ENCODE results near the gene FARSA.
"Not testable (repeated sequence)": the region's sequence is repeated elsewhere in the genome, so short reads cannot be mapped to it uniquely, and the experiment has no call there.

The FARSA gene

GRCh38 chr19:12893582-12893981 is 39.9 kb downstream of the FARSA start:
- Mint-ChIP-seq H3K27ac (no peak overlapping the region), H3K9me3 (no peaks in the 10 kb centered on the region), H3K36me3 (ENCODE audit: low read depth) (peaks cover 26% of the 10 kb centered on the region), H3K27me3 (no peaks in the 10 kb centered on the region), H3K4me3 (no peak overlapping the region), H3K4me1 (ENCODE audit: low read depth) (peaks cover 25% of the 10 kb centered on the region)

- Mint-ChIP-seq H3K4me3 (peak overlapping the region; percentile 99), H3K27ac (peak overlapping the region; percentile 95), H3K36me3 (ENCODE audit: low read depth) (peaks cover 21% of the 10 kb centered on the region), H3K27me3 (no peaks in the 10 kb centered on the region), H3K4me1 (ENCODE audit: low read depth) (peaks cover 25% of the 10 kb centered on the region), H3K9me3 (no peaks in the 10 kb centered on the region)
These were observed 41.9 kb downstream of the FARSA start for GRCh38 chr19:12891553-12892021.

GRCh38 chr19:12890787-12891552 is 42.5 kb downstream of the FARSA start, which contains the start of gene GCDH:
Gene GCDH (plus strand): TSS chr19:12891160. CDS start chr19:12891305, 145 bp downstream.
- no peaks in the 10 kb centered on the region for H3K9me3 Mint-ChIP-seq

GRCh38 chr19:12890299-12890786 is 43.2 kb downstream of the FARSA start:
- Mint-ChIP-seq H3K27ac (peak overlapping the region; percentile 95), H3K4me1 (ENCODE audit: low read depth) (peaks cover 26% of the 10 kb centered on the region), H3K36me3 (ENCODE audit: low read depth) (peaks cover 21% of the 10 kb centered on the region), H3K4me3 (peak overlapping the region; percentile 99)
- H3K9me3 Mint-ChIP-seq, H3K27me3 Mint-ChIP-seq: not testable (repeated sequence)

More at GRCh38 chr19:12890787-12891552, 42.5 kb downstream of the FARSA start, which contains the start of gene GCDH:
- Mint-ChIP-seq H3K4me3 (peak within 1 kb of the TSS; percentile 99), H3K36me3 (ENCODE audit: low read depth) (peaks cover 21% of the 10 kb centered on the region), H3K4me1 (ENCODE audit: low read depth) (peaks cover 25% of the 10 kb centered on the region), H3K27me3 (no peaks in the 10 kb centered on the region), H3K27ac (peak within 1 kb of the TSS; percentile 95)

GRCh38 chr19:12888006-12888603 is 45.4 kb downstream of the FARSA start:
- H3K27ac Mint-ChIP-seq, result no peak overlapping the region

GRCh38 chr19:12886969-12887747 is 46.4 kb downstream of the FARSA start, which contains the start of gene KLF1:
Gene KLF1 (minus strand): TSS chr19:12887201. CDS start chr19:12887140, 61 bp downstream.
- peak within 1 kb of the TSS; percentile 60 for H3K4me3 Mint-ChIP-seq
- H3K27ac Mint-ChIP-seq, result peak within 1 kb of the TSS; percentile 38
- H3K9me3 Mint-ChIP-seq, result no peaks in the 10 kb centered on the region
- H3K36me3 Mint-ChIP-seq (ENCODE audit: low read depth), result no peaks in the 10 kb centered on the region
- peaks cover 34% of the 10 kb centered on the region for H3K4me1 Mint-ChIP-seq (ENCODE audit: low read depth)
- H3K27me3 Mint-ChIP-seq, result no peaks in the 10 kb centered on the region

More at GRCh38 chr19:12888006-12888603, 45.4 kb downstream of the FARSA start:
- Mint-ChIP-seq H3K4me3 (no peak overlapping the region), H3K4me1 (ENCODE audit: low read depth) (peaks cover 31% of the 10 kb centered on the region), H3K9me3 (no peaks in the 10 kb centered on the region), H3K27me3 (no peaks in the 10 kb centered on the region), H3K36me3 (ENCODE audit: low read depth) (peaks cover under 1% of the 10 kb centered on the region)

- peaks cover 31% of the 10 kb centered on the region for H3K4me1 Mint-ChIP-seq (ENCODE audit: low read depth)
- peak overlapping the region; percentile 38 for H3K27ac Mint-ChIP-seq
- H3K27me3 Mint-ChIP-seq, result no peaks in the 10 kb centered on the region
- peak overlapping the region; percentile 60 for H3K4me3 Mint-ChIP-seq
- no peaks in the 10 kb centered on the region for H3K36me3 Mint-ChIP-seq (ENCODE audit: low read depth)
- H3K9me3 Mint-ChIP-seq, result no peaks in the 10 kb centered on the region
These were observed 46.9 kb downstream of the FARSA start for GRCh38 chr19:12886651-12886968.

GRCh38 chr19:12885749-12886650 is 47.5 kb downstream of the FARSA start:
- peaks cover 27% of the 10 kb centered on the region for H3K4me1 Mint-ChIP-seq (ENCODE audit: low read depth)
- H3K27ac Mint-ChIP-seq, result peak overlapping the region; percentile 38
- H3K9me3 Mint-ChIP-seq, result no peaks in the 10 kb centered on the region
- H3K27me3 Mint-ChIP-seq, result no peaks in the 10 kb centered on the region
- no peaks in the 10 kb centered on the region for H3K36me3 Mint-ChIP-seq (ENCODE audit: low read depth)
- H3K4me3 Mint-ChIP-seq, result peak overlapping the region; percentile 60

- peak overlapping the region; percentile 85 for H3K4me3 Mint-ChIP-seq
- peak overlapping the region; percentile 42 for H3K27ac Mint-ChIP-seq
- H3K36me3 Mint-ChIP-seq (ENCODE audit: low read depth), result no peaks in the 10 kb centered on the region
- H3K9me3 Mint-ChIP-seq, result no peaks in the 10 kb centered on the region
- H3K27me3 Mint-ChIP-seq, result no peaks in the 10 kb centered on the region
- H3K4me1 Mint-ChIP-seq (ENCODE audit: low read depth), result peaks cover 26% of the 10 kb centered on the region
These were observed 48.4 kb downstream of the FARSA start for GRCh38 chr19:12884926-12885748.

- peak overlapping the region; percentile 42 for H3K27ac Mint-ChIP-seq
- no peaks in the 10 kb centered on the region for H3K27me3 Mint-ChIP-seq
- peak overlapping the region; percentile 85 for H3K4me3 Mint-ChIP-seq
- H3K36me3 Mint-ChIP-seq (ENCODE audit: low read depth), result no peaks in the 10 kb centered on the region
- H3K9me3 Mint-ChIP-seq, result no peaks in the 10 kb centered on the region
- peaks cover 24% of the 10 kb centered on the region for H3K4me1 Mint-ChIP-seq (ENCODE audit: low read depth)
These were observed 48.9 kb downstream of the FARSA start for GRCh38 chr19:12884627-12884925.

GRCh38 chr19:12884202-12884601 is 49.3 kb downstream of the FARSA start:
- no peaks in the 10 kb centered on the region for H3K9me3 Mint-ChIP-seq
- H3K4me1 Mint-ChIP-seq (ENCODE audit: low read depth), result peaks cover 24% of the 10 kb centered on the region
- H3K36me3 Mint-ChIP-seq (ENCODE audit: low read depth), result no peaks in the 10 kb centered on the region
- H3K27ac Mint-ChIP-seq, result peak overlapping the region; percentile 9
- no peak overlapping the region for H3K4me3 Mint-ChIP-seq
- H3K27me3 Mint-ChIP-seq, result no peaks in the 10 kb centered on the region

GRCh38 chr19:12882589-12882988 is 50.9 kb downstream of the FARSA start:
- Mint-ChIP-seq H3K9me3 (no peaks in the 10 kb centered on the region), H3K36me3 (ENCODE audit: low read depth) (peaks cover 9% of the 10 kb centered on the region), H3K4me3 (peak overlapping the region; percentile 90), H3K27me3 (no peaks in the 10 kb centered on the region), H3K4me1 (ENCODE audit: low read depth) (peaks cover 24% of the 10 kb centered on the region), H3K27ac (no peak overlapping the region)

- Mint-ChIP-seq H3K36me3 (ENCODE audit: low read depth) (peaks cover 9% of the 10 kb centered on the region), H3K27ac (peak within 1 kb of the TSS; percentile 82), H3K9me3 (no peaks in the 10 kb centered on the region), H3K27me3 (no peaks in the 10 kb centered on the region), H3K4me3 (peak within 1 kb of the TSS; percentile 90), H3K4me1 (ENCODE audit: low read depth) (peaks cover 24% of the 10 kb centered on the region)
These were observed 52.2 kb downstream of the FARSA start, which contains the start of gene DNASE2 for GRCh38 chr19:12881172-12881808. Gene DNASE2 (minus strand): TSS chr19:12881449. CDS start chr19:12881375, 74 bp downstream.

All from stimulated activated naive CD8-positive, alpha-beta T cell treated with anti-CD3 and anti-CD28 coated beads, Interleukin-15, Interleukin-2, amounts not matched to agents 100 ng/mL and 50 ng/mL, for 24 hours (primary cell).